ENCODE results near the gene ITPKB.

DNA sequence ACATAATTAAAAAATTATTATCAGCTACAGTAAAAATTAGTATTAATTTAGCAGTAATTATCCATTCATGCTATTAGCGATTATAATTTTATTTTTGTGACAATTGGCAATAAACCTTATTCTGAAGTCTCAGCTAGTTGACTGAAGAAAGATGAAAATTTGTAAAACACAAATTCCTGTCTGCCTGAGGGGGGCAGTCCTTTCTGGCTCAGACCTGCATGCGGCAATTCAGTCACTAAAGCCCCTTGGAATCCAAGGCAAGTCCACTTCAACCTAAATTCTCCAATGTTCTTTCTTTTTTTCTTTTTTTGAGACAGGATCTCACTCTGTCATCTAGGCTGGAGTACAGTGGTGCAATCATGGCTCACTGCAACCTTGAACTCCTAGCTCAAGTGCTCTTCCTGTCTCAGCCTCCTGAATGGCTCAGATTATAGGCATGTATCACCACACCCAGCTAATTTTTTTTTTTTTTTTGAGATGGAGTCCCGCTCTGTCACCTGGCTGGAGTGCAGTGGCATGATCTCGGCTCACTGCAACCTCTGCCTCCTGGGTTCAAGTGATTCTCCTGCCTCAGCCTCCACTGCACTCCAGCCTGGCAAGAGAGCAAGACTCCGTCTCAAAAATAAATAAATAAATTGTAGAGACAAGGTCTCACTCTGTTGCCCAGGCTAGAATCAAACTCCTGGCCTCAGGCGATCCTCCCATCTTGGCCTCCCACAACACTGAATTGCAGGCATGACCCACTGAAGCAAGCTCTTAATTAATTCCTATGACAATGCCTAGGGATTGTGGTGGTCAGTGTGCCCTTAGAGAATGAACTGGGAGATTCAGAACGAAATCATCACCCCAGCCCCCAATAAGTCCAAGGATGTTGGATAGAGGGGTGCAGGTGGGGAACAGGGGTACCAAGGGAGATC lies 24.2 kb upstream of the ITPKB start:
- TF ChIP-seq, protein P1, sequence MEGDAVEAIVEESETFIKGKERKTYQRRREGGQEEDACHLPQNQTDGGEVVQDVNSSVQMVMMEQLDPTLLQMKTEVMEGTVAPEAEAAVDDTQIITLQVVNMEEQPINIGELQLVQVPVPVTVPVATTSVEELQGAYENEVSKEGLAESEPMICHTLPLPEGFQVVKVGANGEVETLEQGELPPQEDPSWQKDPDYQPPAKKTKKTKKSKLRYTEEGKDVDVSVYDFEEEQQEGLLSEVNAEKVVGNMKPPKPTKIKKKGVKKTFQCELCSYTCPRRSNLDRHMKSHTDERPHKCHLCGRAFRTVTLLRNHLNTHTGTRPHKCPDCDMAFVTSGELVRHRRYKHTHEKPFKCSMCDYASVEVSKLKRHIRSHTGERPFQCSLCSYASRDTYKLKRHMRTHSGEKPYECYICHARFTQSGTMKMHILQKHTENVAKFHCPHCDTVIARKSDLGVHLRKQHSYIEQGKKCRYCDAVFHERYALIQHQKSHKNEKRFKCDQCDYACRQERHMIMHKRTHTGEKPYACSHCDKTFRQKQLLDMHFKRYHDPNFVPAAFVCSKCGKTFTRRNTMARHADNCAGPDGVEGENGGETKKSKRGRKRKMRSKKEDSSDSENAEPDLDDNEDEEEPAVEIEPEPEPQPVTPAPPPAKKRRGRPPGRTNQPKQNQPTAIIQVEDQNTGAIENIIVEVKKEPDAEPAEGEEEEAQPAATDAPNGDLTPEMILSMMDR (IDR thresholded peaks at IDR 0.05; ENCODE audit: low read length): no peak
- no peak for TF ChIP-seq EZH2 (optimal IDR thresholded peaks at IDR 0.05; ENCODE audit: low read depth, low read length)

Measured in MM.1S (cell line).